HL-60/S4 treated with retinoic acid at 250 ng/mL for 4 days and 3 days (cell line): ENCODE measurements around the gene BCL7C.
"Not testable (repeated sequence)": the region's sequence is repeated elsewhere in the genome, so short reads cannot be mapped to it uniquely, and the experiment has no call there.

Experiments used
- in situ Hi-C: fragments of 300-500 bp; cut with MboI; formaldehyde crosslinking; loops from 2 replicates; pipeline ENCODE4 v1.7.0; 2022; ENCODE audit warnings: low sequenced_read_pairs

BCL7C gene

GRCh38 chr16:30870904-30871303 lies 23.0 kb downstream of the BCL7C start:
- in situ Hi-C loops = no loop called here

GRCh38 chr16:30867747-30868146 lies 26.1 kb downstream of the BCL7C start:
- in situ Hi-C loops = no loop called here

- in situ Hi-C loops = no loop called here
Measured at GRCh38 chr16:30866031-30866430, 27.8 kb downstream of the BCL7C start.

GRCh38 chr16:30863178-30863577 lies 30.7 kb downstream of the BCL7C start:
- in situ Hi-C loops = not testable (repeated sequence)

GRCh38 chr16:30860729-30861128 lies 33.1 kb downstream of the BCL7C start:
- in situ Hi-C loops = not testable (repeated sequence)

- in situ Hi-C loops = no loop called here
Measured at GRCh38 chr16:30858829-30859423, 35.0 kb downstream of the BCL7C start.

- in situ Hi-C loops = no loop called here
Measured at GRCh38 chr16:30858111-30858495, 35.8 kb downstream of the BCL7C start.

GRCh38 chr16:30853758-30854157 lies 40.1 kb downstream of the BCL7C start:
- in situ Hi-C loops = no loop called here

- in situ Hi-C loops = no loop called here
Measured at GRCh38 chr16:30850246-30850645, 43.6 kb downstream of the BCL7C start.

- in situ Hi-C loops = loop anchor here (10.0 kb wide), 1 partner anchor 68 kb away; no protein-coding TSS in a partner anchor
Measured at GRCh38 chr16:30846649-30847402, 47.1 kb downstream of the BCL7C start.

- in situ Hi-C loops = loop anchor here (10.0 kb wide), 1 partner anchor 70 kb away; no protein-coding TSS in a partner anchor
Measured at GRCh38 chr16:30844671-30845449, 49.0 kb downstream of the BCL7C start.

- in situ Hi-C loops = loop anchor here (10.0 kb wide), 1 partner anchor 70 kb away; no protein-coding TSS in a partner anchor
Measured at GRCh38 chr16:30844346-30844670, 49.6 kb downstream of the BCL7C start.

GRCh38 chr16:30843501-30843900 lies 50.4 kb downstream of the BCL7C start:
- in situ Hi-C loops = loop anchor here (10.0 kb wide), 1 partner anchor 71 kb away; no protein-coding TSS in a partner anchor

GRCh38 chr16:30842971-30843370 lies 50.9 kb downstream of the BCL7C start:
- in situ Hi-C loops = loop anchor here (10.0 kb wide), 1 partner anchor 72 kb away; no protein-coding TSS in a partner anchor

GRCh38 chr16:30841332-30841731 lies 52.5 kb downstream of the BCL7C start:
- in situ Hi-C loops = loop anchor here (10.0 kb wide), 1 partner anchor 73 kb away; no protein-coding TSS in a partner anchor

- in situ Hi-C loops = loop anchor here (10.0 kb wide), 1 partner anchor 74 kb away; no protein-coding TSS in a partner anchor
Measured at GRCh38 chr16:30840611-30841010, 53.3 kb downstream of the BCL7C start.

GRCh38 chr16:30839523-30840227 lies 54.2 kb downstream of the BCL7C start:
- in situ Hi-C loops = loop anchor here (10.0 kb wide), 1 partner anchor 75 kb away; no protein-coding TSS in a partner anchor

- in situ Hi-C loops = no loop called here
Measured at GRCh38 chr16:30838876-30839471, 54.9 kb downstream of the BCL7C start.

GRCh38 chr16:30837904-30838303 lies 56.0 kb downstream of the BCL7C start:
- in situ Hi-C loops = no loop called here
